Epithelial cell of proximal tubule (primary cell): ENCODE measurements around the gene PROX2. TPM values are rescaled to one million over a fixed set of nuclear protein-coding genes. Genes with fewer than 3 reads are reported as not detected.

Source experiments
- DNase-seq: peaks from one replicate; pipeline ENCODE4 v3.0.0-alpha.2; 2011; ENCODE audit warnings: low read depth
- H3K4me3 ChIP-seq: 2 replicates; pipeline ENCODE4 v1.5.1; 2011; ENCODE audit warnings: low read depth, mild to moderate bottlenecking, low read length
- CTCF ChIP-seq: conservative IDR thresholded peaks from 2 replicates; pipeline ENCODE4 v1.5.1; 2012; ENCODE audit warnings: low read depth, mild to moderate bottlenecking, low read length
- total RNA-seq: library from RNA; depleted of rRNA; stranded (reverse); fragments of >200 nt; gene quantifications from 2 replicates; pipeline ENCODE4 v1.2.3, GENCODE V29; 2015

PROX2 gene
- total RNA-seq, 1 donor from 2014 or later = not detected

- DNase-seq = no peak
- H3K4me3 ChIP-seq = no peak overlapping the region
These were observed 17.7 kb upstream of the PROX2 start for GRCh38 chr14:74893614-74894091.

DNA sequence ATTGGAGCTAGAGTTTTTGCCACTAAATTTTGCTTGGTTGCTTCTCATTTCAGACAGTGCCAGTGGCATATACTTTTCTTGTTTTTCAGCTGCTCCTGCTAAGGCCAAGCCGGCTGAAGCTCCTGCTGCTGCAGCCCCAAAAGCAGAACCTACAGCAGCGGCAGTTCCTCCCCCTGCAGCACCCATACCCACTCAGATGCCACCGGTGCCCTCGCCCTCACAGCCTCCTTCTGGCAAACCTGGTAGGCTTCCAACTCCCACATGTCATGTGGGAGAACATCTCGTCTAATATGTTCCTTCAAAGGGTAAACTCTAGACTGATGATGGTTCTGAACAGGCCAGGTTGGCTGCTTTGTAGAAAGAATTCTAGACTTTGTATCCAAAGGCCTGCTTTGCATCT is 16.8 kb upstream of the PROX2 start:
- no peak for DNase-seq
- no peak overlapping the region for H3K4me3 ChIP-seq
- no peak for TF ChIP-seq CTCF

More at GRCh38 chr14:74893614-74894091, 17.7 kb upstream of the PROX2 start:
- no peak for TF ChIP-seq CTCF

GRCh38 chr14:74891870-74892269 is 15.9 kb upstream of the PROX2 start:
- no peak for DNase-seq
- no peak for TF ChIP-seq CTCF
- H3K4me3 ChIP-seq = no peak overlapping the region

DNA sequence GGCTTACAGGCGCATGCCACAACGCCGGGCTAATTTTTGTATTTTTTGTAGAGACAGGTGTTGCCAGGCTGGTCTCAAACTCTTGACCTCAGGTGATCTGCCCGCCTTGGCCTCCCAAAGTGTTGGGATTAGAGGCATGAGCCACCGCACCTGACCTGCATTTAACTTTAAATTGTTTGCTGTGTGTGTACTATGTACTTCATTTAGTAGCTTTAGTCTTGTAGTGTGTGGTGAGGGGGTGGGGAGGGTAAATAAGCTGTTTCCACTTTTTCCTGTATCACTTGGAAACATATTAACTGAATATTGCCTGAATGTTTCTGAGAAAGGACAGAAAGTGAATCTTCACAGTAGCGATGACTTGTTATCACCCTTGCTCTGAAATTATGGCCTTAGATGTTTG is 14.3 kb upstream of the PROX2 start:
- DNase-seq = no peak
- H3K4me3 ChIP-seq = no peak overlapping the region
- TF ChIP-seq CTCF = no peak

GRCh38 chr14:74888164-74889158 is 12.5 kb upstream of the PROX2 start:
- no peak overlapping the region for H3K4me3 ChIP-seq
- no peak for TF ChIP-seq CTCF
- no peak for DNase-seq

DNA sequence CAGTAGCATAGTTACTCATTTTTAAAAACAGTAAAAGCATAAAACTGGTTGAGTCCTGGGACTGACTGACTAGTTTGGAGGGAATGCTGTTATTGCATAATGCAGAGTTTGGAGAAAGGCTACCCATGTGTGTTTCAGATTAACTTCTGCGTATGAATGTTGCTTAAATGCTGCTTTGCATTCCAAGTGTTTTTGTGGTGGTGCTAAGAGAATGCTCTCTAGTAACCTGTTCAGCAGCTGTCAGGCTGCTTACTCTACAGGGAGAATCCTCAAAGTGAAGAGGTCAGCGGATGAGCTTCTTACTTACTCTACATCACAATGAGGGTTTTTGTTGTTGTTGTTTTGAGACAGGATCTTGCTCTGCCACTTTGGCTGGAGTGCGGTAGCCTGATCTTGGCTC is 10.1 kb upstream of the PROX2 start:
- DNase-seq = no peak
- no peak overlapping the region for H3K4me3 ChIP-seq
- TF ChIP-seq CTCF = no peak
